ENCODE results near the gene BPIFB3.
A peak's percentile ranks its signal among the peaks of the same experiment; 100 is the strongest.
"Not testable (repeated sequence)": the region's sequence is repeated elsewhere in the genome, so short reads cannot be mapped to it uniquely, and the experiment has no call there.

Gene BPIFB3

DNA sequence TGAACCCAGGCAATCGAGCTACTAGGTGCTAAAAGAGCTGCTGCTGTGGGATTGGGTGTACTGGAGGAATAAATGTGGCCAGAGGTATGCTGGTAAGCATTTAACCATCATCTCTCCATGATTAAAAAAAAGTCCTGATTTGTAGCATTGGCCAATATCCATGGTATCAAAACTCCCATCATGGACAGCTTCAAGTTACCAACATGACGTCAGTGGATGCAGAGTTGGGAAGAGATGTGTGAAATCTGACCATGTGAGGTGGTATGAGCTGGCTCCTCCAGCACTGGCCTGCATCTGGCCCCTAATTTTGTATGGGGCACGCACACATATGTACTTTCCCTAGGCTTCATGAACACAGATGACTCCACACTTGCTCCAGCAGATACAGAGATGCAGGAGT, 37.4 kb downstream of the BPIFB3 start:
- no peak for DNase-seq (ENCODE audit: low read depth)

DNA sequence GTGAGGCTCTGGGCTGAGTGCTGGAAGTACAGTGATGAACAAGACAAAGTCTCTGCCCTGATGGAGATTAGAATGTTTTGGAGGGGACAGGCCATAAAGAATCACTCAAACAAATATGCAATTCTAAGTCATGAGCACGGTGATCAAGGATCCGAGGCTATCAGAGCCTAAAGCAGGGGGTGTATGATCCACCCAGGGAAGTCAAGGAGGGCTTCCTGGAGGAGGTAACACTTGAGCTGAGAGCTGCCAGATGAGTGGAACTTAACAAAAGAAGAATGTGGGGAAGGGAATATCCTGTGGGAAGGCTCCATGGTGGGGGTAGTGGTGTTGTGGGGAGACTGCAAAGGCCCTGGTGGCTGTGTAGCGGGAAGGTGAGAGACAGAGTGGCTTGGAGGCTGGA, 38.0 kb downstream of the BPIFB3 start:
- no peak for DNase-seq (ENCODE audit: low read depth)

DNA sequence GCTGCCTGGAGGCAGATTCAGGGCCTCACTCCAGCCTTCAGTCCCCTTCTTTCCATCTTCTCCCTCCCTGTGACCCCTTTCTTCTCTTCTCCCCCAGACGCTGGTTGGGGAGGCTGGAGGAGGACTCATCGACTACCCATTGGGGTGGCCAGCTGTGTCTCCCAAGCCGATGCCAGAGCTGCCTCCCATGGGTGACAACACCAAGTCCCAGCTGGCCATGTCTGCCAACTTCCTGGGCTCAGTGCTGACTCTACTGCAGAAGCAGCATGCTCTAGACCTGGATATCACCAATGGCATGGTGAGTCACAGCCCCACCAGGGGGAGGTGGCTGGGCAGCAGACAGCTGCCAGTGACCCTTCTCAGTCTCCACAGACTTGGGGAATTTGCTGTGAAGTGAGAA, 38.7 kb downstream of the BPIFB3 start:
- no peak for DNase-seq (ENCODE audit: low read depth)

DNA sequence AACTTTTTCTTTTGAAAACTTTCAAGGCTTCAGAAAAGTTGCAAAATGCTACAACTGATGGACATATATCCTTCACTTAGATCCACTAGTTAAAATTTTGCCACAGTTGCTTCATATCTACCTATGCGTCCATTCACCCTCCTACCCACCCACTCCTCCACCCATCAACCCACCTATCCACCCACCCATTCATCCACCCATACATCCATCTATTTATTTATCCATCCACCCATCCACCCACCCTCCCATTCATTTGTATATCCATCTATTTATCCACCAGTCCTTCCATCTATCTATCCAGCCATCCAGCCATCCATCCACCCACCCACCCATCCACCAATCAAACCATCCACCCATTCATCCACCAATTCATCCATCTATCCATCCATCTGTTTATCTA, 39.4 kb downstream of the BPIFB3 start:
- DNase-seq (ENCODE audit: low read depth), result no peak

DNA sequence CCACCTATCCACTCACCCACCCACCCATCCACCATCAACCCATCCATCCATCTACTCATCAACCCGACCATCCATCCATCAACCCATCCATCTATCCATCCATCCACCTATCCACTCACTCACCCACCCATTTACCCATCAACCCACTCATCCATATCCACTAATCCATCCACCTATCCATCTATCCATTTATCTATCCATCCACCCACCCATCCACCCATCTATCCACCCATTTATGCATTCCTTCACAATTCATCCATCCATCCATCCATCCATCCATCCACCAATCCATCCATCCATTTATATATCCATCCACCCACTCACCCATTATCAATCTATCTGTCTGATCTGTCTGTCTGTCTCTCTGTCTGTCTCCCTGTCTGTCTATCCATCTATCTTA, 39.9 kb downstream of the BPIFB3 start:
- DNase-seq (ENCODE audit: low read depth), result no peak

DNA sequence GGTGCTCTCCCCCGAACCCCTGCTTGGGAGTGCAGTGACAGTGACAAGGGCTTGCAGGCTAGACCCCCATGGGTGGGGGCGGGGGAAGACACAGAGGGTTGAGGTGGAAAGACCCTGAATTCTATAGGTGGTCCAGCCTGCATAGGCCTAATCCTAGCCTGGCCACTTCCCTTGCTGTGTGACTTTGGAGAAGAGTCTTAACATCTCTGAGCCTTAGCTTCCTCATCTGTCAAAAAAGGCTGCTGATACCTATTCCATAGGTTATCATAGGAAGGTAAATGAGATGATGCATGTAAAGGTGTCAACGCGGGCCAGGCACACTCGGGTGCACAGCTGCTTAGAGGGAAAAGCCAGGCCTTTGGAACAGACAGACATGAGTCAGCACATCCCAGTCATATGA, 41.5 kb downstream of the BPIFB3 start:
- DNase-seq (ENCODE audit: low read depth), result no peak

DNA sequence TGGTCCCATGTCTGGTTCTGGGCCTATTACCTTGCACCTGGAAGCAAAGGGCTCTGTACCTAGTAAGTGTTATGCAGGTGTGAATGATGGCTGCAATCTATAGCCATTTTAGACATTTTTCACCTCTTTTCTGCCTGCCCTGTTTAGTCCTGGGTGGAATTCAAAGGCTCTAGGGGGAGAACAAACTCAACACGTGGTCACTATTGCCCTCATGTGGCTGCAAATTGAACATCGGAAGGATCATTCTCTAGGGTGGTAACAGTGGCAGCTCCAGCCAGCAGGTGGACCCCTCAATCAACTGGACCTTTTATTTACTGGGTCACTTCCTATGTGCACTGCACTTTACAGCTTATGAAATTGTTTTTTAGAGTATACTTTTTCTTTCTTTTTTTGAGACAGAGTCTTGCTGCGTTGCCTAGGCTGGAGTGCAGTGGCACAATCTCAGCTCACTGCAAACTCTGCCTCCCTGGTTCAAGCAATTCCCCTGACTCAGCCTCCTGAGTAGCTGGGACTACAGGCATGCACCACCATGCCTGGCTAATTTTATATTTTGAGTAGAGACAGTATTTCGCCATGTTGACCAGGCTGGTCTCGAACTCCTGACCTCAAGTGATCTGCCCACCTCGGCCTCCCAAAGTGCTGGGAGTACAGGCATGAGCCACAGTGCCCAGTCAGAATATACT, 42.3 kb downstream of the BPIFB3 start:
- peak; percentile 53 for DNase-seq (ENCODE audit: low read depth)

DNA sequence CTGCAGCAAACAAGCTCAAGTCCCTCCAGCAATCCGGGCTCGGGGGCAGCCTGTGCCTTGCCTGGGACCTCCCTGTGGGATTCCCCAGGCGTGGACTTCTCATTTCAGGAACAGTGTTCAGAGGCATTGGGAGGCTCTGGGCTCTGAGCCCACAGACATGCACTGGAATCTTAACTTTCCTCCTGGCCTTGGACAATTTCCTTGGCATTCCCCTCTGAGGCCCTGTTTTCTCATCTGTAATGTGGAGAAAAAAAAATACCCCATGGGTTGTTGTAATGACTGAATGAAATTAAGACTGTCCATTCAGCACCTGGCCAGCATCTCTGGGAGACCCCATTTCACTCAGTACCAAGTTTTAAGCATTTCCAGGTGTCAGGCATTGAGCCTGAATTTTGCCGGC, 43.3 kb downstream of the BPIFB3 start:
- no peak for DNase-seq (ENCODE audit: low read depth)

DNA sequence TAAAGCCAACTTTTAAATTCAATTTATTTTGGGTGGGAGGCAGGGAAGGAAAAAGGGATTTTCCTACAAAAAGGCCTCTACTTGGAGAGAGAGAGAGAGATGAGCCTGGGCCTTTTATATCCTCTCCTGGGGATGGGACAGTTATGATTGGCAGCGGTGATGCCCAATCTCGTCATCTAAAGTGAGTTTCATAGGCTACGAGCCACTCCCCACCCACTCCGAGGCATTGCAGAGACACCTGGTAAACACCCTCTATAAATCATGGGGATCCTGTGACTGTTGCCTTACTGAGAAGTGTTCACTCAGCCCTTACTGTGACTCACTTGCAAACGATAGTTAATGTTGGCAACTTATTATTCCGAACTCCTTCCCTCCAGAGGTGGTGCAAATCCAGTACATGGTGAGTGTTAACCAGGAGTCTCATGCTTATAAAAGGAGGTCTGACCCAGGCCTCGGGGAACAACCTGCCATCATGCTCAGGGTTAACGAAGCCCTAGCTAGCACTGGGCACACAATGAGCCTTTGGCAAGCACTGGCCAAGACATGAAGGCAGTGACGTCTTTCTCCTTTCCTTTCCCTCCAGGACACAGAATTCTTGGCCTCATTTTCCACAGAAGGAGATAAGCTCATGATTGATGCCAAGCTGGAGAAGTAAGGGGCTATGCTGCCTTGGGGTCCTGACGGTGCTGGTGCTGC, 46.3 kb downstream of the BPIFB3 start:
- DNase-seq (ENCODE audit: low read depth), result no peak

DNA sequence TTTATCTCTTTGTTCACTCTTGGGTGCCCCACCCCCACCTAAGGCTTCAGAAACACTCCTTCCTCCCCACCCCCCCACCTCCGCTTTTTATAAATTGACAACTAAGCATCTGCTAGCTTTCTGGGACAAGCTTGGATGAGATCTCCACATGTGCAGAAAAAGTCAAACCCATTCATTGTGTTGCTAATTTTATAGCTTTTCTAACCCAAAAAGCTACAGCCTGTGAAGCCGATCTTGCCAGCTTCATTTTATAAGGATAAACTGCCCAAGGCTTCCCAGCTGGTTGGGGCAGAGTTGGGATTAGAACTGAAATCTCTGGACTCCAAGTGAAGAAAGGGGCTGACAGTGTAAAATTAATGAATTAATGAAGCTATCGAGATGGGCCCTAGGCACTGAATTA, 49.9 kb downstream of the BPIFB3 start:
- no peak for DNase-seq (ENCODE audit: low read depth)

DNA sequence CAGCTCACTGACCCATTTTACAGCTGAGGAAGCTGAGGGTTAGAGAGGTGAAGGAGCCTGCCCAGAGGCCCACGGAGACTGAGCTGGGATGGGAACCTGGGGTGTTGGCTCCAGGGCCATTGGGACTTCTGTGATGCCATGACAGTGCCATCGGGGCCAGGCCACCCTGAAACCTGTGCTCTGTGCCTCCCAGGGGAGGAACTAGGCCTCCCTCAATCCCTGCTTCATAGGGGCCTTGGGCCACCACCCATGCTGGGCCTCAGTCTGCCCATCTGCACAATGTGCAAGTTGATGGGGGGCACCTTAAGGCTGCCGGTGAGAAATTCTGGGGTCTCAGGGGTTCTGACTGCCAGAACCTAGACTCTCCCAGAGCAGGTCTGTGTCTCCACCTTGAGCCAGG, 50.6 kb downstream of the BPIFB3 start:
- DNase-seq (ENCODE audit: low read depth), result no peak

DNA sequence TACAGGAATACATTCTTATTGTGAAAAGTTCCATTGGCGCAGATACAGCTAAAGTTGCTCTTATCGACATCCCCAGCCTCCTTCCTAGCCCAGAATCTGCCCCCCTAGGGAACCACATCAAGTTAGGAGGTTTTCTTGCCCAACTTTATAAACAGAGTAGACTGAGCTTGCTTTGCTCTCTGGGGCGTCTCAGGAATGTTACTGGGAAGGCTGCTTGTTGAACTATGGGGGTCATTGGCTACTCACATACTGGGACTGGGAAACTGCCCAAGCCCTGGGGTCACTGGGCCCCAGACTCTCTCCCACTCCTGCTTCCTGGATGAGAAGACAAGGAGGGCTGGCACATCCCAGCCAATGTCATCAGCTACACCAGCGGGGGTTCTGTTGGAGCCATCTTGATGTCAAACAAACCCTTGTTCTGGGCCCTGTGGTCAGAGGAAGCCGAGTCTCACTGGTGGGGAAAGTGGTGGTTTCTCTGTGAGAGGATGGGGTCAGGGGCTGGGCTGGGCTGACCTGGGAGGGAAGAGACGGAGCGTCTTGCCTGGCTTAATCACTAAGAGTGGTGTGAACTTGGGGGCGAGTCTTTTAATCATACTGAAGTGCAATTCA, 51.7 kb downstream of the BPIFB3 start:
- DNase-seq (ENCODE audit: low read depth), result no peak

DNA sequence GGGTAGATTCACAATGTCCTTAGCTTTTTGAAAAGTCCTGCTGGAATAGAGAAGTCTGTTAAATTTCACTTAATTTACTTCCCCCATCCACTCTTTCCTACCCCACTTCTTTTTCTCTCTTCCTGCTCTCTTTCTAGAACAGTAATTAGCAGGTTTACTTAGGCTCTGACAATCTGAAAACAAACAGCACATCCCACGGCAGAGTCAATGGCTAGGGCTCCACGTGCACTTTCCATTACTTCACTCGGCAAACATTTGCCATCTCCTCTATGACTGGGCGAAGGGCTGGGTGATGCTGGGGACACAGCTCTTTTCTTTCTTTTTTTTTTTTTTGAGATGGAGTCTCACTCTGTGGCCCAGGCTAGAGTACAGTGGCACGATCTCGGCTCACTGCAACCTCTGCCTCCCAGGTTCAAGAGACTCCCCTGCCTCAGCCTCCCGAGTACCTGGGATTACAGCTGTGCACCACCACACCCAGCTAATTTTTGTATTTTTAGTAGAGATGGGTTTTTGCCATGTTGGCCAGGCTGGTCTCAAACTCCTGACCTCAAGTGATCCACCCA, 52.4 kb downstream of the BPIFB3 start:
- DNase-seq (ENCODE audit: low read depth), result not testable (repeated sequence)

DNA sequence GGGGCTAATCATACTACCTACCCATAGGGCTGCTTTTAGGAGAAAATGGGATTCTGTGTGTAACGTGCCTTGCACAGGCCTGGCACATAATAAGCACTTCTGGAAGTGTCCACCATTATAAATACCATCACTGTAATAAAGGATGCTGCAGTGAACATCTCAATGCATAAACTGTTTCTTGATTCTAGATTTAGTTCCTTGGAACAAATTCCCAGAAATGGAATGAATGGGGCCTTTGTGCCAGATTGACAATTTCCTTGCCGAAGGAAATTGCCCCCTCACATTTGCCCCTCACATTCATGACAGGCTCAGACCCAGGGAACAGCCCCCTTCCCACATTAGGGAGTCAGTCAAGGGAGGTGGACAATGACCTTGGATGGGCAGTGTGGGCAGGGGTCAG, 55.0 kb downstream of the BPIFB3 start:
- DNase-seq (ENCODE audit: low read depth), result no peak

DNA sequence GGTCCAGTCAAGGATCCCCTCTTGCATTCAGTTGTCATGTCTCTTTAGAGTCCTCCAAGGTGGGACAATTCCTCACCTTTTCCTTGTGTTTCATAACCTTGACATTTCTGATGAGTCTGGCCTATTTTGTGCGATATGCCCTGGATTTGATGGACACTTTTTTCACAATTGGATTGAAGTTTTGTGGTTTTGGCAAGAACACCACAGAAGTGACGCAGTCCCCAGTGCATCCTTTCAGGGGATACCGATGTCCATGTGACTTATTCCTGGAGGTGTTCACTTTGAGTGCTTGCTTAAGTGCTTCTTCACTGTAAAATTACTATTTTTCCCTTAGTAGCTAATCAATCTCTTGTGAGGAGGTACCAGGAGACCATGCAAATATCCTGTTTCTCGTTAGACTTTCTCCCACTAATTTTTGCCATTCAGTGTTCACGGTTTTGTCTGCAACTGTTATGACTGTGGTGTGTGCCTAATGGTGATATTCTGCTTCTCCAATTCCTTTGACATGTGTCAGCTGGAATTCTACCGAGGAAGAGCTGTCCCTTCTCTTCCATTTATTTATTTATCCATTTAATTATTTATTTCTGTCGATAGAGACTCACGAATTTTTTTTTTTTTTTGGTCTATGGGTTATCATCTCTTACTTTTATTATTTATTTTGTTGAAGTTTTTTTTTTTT, 56.6 kb downstream of the BPIFB3 start:
- no peak for DNase-seq (ENCODE audit: low read depth)

DNA sequence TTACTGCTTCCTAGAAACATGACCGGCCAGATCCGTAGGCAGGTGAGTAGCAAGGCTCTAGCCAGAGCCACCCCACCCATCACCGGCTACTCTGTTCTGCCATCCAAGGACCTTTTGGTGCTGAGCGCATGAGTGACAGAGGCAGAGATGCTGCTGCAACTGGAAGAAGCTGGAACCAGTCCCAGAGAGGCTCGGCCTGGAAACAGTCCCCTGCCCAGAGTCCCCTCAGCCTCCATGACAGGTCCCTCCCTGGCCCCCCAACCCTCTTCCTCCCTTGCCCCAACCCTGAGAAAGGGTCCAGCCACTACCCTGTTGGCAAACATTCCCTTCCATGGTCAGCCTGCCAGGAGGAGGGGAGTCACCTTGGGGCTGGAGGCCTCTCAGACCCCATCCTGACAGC, 57.6 kb downstream of the BPIFB3 start:
- no peak for DNase-seq (ENCODE audit: low read depth)

DNA sequence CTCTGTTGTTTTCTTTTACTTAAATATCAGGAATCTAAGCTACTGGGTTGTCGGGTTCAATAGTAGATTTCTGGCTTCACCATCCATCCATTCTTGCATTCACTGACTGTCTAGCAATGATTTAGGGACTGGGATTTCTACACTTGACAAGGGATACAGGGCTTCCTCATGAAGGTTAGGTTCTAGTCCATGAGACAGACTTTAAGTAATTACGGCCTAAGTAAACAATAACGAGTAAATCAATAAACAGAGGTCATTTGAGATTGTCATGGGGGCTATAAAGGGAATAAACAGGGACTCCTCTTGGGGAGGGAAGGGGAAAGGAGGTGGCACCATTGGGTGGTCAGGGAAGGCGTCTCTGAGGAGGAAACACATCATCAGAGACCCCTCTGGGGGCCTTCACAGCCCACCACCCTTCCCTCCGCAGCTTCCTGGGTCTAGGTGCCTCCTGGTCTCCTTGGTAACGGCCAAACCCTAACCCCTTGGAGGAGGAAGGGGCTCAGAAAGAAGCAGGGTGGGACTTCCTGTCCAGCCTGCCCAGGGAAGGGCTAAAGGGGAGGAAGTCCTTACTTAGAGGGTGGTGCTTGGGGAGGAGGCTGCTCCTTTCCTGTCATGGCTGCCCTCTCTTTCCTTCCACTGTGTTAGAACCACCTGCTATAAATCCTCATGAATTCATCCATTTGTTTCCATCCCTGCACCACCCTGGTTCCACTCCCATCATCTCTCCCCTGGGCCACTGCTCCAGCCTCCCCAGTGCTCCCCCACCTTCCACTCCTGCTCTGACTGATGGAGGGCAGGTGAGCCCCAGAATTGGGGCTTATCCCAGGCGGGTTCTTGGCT, 59.1 kb downstream of the BPIFB3 start:
- DNase-seq (ENCODE audit: low read depth), result no peak

DNA sequence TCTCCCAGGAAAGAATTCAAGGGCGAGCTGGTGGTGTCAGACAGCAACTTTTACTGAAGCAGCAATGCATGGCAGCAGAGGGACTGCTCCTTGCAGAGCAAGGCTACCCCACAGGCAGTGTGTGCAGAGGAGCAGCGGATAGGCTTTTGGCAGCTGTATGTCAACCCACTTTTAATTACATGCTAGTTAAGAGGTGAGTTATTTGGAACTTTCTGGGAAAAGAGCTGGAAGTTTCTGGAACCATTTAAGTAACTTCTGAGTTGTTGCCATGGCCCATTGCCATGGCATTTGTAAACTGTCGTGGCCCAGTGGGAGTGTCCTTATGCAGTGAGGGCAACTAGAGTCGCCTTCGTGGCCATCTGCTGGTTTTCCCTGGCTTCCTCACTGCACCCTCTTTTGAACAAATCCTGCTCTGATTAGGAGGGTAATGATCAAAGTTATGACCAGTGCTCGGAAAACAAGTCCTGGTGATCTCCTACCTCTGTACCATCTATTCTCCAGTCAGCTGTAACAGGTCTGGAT, 59.7 kb downstream of the BPIFB3 start:
- DNase-seq (ENCODE audit: low read depth), result no peak

DNA sequence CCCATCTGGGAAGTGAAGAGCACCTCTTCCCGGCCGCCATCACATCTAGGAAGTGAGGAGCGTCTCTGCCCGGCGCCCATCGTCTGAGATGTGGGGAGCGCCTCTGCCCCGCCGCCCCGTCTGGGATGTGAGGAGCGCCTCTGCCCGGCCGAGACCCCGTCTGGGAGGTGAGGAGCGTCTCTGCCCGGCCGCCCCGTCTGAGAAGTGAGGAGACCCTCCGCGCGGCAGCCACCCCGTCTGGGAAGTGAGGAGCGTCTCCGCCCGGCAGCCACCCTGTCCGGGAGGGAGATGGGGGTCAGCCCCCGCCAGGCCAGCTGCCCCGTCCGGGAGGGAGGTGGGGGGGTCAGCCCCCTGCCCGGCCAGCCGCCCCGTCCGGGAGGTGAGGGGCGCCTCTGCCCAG, 61.8 kb downstream of the BPIFB3 start:
- DNase-seq (ENCODE audit: low read depth), result not testable (repeated sequence)

DNA sequence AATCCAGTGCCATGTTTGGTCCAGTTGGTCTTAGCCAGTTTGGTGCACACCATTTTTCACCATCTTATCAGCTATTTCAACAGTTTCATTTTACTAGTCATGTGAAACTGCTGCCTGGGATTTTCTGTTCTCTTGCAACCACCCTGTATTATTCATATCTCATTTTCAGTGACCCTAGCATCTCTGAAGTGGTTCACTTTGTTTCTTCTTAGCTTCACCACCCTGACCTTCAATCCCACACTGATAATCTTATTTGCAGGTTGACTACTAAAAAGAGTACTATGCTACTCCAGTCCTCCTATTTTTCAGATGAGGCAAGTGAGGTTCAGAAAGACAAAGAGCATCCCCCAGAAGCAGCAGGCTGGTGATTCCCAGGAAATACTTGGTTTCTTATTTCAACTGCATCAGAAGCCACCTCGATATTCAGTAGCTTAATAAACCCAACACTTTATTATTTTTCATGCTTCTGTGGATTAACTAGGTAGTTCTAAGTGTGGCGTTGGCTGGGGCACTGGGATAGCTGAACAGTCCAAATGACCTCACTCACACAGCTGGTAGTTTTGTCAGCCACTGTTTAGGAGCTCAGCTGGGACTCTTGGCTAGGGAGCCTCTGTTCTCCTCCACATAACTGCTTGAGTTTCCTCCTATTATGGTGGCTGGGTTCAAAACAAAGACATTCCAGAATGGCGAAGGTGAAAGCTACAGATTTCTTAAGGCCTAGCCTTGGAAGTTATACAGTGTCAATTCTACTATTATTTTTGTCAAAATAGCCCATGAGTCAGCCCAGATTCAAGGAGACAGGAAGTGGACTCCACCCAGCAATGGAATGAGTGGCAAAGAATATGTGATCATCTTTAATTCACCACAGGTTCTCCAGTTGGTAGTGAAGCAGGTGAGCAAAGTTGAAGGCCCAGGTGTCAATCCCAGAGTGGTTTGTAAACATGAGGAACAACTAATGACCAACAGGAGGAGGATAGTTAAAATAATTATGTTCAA, 66.3 kb downstream of the BPIFB3 start:
- no peak for DNase-seq (ENCODE audit: low read depth)
